GM21737 (cell line): Measurements from ENCODE around the gene CASP10.
"Not testable (repeated sequence)": the region's sequence is repeated elsewhere in the genome, so short reads cannot be mapped to it uniquely, and the experiment has no call there.

Experiments used
- ATAC-seq: cut with Tn5 transposase; IDR thresholded peaks from one replicate; pipeline ENCODE4 v1.9.1; 2021; ENCODE audit warnings: mild to moderate bottlenecking, moderate library complexity; ENCODE audit not compliant: unreplicated experiment

The CASP10 gene

DNA sequence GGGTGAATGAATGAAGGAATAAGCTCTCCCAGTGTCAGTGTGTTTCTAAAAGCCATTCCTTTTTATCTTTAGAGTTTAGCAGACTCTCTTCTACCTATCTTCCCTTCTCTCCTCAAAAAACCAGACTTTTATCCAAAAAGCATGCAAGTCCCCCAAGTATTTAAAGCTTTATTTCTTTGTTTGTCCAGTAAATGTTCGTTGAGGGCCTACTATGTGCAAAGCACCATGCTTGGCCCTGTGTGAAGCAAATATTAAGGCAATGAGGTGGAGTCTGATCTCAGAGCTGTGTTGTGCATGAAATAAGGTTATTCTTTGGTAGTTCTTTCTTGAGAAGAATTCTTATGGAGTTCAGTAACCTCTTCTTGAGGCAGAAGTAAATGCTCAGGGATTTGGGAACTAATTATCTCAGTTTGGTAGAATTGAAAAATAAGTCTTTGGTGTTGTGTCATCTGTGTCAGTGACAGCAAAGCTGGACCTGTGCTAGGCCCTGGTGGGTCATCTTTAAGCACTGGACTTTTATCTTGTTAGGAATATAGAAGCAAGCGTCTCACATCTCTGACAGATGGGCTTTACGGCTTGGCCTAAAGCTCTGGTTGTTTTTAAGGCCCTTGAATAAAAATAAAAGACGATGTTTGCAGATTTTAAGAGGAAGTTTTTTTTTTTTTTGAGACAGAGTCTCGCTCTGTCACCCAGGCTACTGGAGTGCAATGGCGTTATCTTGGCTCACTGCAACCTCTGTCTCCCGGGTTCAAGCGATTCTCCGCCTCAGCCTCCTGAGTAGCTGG, 28.1 kb upstream of the CASP10 start:
- no peak for ATAC-seq

GRCh38 chr2:201156036-201156435, 26.9 kb upstream of the CASP10 start:
- no peak for ATAC-seq

GRCh38 chr2:201156640-201157039, 26.3 kb upstream of the CASP10 start:
- ATAC-seq, result no peak

DNA sequence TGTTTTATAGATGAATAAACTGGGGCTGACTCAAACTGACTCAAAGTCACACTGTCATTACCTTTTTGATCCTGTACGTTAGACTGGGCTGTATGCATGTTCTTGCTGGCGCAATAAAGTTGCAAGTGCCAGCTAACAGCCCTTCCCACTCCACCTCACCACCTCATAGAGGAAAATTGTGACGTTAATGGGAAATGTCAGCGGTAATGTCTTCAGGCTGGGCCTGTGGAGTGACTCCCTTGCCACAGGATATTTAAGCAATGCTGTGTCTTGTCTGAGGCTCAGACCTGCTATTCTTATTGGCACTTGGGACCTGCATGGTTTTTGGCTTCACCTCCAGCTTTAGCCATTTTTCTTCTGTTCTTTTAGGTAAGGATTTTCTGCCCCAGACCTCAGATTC, 25.2 kb upstream of the CASP10 start:
- ATAC-seq, result peak; percentile 25

GRCh38 chr2:201158111-201158929, 24.6 kb upstream of the CASP10 start:
- ATAC-seq, result peak; percentile 95

- no peak for ATAC-seq
Observed at GRCh38 chr2:201164166-201164565, 18.8 kb upstream of the CASP10 start.

DNA sequence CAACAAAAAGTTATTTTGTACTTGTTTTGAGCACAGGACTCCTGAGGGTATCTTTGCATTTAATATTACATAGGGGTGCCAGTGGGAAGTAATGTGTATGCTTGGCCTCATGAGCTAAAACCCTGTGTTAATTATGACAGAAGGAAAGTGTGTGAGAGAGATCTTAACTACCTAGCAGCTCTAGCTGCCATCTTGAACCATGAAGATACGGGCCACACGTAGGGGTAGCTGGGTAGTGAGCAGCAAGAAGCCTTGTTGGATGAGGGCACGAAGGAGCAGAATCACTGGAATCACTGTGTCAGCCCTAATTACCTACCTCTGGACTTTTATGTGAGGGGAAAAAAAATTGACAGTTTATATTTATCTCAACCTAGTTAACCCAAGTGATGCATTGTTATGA, 15.4 kb upstream of the CASP10 start:
- ATAC-seq, result no peak

GRCh38 chr2:201168496-201168895, 14.4 kb upstream of the CASP10 start:
- not testable (repeated sequence) for ATAC-seq

- no peak for ATAC-seq
Observed at GRCh38 chr2:201171259-201171814, 11.6 kb upstream of the CASP10 start.

- ATAC-seq, result no peak
Observed at GRCh38 chr2:201172279-201172678, 10.7 kb upstream of the CASP10 start.

DNA sequence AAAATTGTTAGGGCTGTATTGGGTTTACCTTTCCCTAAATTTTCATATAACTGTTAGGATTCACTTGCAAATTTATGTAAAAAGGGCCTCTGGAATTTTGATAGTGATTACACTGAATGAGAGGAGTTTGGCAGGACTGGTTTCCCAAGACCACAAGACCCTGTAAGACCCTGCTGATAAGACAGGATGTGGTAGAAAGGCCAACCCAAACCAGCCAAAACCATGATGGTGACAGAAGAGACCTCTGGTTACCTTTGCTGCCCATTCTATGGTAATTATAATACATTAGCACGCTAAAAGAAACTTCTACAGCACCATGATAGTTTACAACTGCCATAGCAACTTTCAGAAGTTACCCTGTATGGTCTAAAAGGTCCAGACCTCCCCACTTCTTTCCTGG, 8.3 kb upstream of the CASP10 start:
- no peak for ATAC-seq

GRCh38 chr2:201176081-201176481, 6.9 kb upstream of the CASP10 start:
- no peak for ATAC-seq

DNA sequence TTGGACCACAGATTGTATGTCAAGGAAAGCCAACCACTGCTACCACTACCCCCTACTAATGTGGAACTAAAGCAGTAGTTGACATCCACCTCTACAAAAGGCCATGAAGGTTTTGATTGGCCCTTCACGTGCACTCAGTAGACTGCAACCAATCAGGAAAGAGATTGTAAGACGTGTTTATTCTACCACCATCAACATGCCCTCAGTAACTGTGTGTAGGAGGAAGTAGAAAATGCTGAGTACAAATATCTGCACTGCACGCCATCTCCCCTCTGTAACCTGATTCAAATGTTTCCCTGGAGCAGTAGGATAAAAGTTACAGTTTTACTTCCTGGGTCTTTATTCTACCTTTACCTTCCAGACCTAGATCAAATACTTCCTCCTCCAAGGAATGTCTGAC, 2.9 kb upstream of the CASP10 start:
- ATAC-seq, result no peak

- no peak for ATAC-seq
Observed at GRCh38 chr2:201183365-201183727, 405 bp downstream of the CASP10 start.

DNA sequence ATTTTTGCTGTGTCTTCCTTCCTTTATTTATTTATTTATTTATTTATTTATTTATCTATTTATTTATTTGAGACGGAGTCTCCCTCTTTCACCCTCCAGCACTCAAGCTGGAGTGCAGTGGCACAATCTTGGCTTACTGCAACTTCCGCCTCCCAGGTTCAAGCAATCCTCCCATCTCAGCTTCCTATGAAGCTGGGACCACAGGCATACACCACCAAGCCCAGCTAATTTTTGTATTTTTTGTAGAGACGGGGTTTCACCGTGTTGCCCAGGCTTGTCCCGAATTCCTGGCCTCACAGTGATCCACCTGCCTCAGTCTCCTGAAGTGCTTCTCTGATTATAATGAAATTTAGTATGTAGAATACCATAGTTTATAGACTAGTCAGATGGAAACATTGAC, 894 bp downstream of the CASP10 start:
- ATAC-seq, result not testable (repeated sequence)

DNA sequence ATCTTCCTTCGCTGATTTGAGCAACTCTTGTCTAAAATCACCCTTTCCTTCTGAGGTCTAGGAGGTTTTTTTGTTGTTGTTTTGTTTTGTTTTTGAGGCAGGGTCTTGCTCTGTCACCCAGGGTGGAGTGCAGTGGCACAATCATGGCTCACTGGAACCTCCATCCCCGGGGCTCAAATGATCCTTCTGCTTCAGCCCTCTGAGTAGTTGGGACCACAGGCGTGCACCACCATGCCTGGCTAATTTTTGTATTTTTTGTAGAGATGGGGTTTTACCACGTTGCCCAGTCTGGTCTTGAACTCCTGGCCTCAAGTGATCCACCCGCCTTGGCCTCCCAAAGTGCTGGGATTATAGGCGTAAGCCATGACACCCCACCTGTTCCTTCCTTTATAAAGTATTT, 1.3 kb downstream of the CASP10 start:
- ATAC-seq, result not testable (repeated sequence)

DNA sequence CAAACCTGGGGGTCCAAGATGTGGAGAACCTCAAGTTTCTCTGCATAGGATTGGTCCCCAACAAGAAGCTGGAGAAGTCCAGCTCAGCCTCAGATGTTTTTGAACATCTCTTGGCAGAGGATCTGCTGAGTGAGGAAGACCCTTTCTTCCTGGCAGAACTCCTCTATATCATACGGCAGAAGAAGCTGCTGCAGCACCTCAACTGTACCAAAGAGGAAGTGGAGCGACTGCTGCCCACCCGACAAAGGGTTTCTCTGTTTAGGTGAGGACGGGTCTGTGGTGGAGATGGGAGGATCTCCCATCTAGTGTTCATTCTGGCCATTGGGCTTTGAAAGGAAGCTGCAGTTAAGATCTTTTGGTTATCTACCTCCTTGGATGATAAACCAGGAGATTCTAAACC, 2.9 kb downstream of the CASP10 start:
- no peak for ATAC-seq

DNA sequence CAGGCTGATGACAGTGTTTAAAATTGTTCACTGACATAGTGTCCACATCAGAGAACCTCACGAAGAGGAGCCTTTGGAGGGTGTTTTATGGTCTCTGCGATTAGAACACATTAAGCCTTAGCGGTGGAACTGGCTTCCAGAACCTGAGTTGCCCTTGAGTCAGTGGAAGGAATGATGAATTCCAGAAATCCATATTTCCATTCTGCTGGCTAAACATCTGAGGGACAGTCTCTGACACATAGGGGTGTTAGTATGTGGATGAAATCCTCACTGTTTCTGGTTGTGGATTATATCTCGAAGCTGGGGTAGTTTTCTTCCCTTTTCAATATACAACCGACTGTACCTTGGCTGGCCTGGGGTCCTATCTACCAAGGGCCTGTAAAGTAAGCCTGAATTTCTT, 4.0 kb downstream of the CASP10 start:
- no peak for ATAC-seq

GRCh38 chr2:201188449-201188848, 5.5 kb downstream of the CASP10 start:
- ATAC-seq, result no peak

GRCh38 chr2:201191132-201191875, 8.4 kb downstream of the CASP10 start:
- ATAC-seq, result no peak

- ATAC-seq, result peak; percentile 93
Observed at GRCh38 chr2:201194097-201194496, 11.2 kb downstream of the CASP10 start.
